Measurements from ENCODE around the gene LRRC23. TPM values are rescaled to one million over a fixed set of nuclear protein-coding genes. Genes with fewer than 3 reads are reported as not detected.

LRRC23 gene
- polyA plus RNA-seq, 1 donor from 2014 or later = 20.5 TPM

GRCh38 chr12:6866163-6866919, 38.3 kb upstream of the LRRC23 start:
- H3K4me2 ChIP-seq (ENCODE audit: low read length) = no peak overlapping the region
- TF ChIP-seq TAF1 (IDR thresholded peaks at IDR 0.05; ENCODE audit: low read depth) = no peak
- no peak for TF ChIP-seq POLR2AphosphoS5 (IDR thresholded peaks at IDR 0.05)
- TF ChIP-seq REST (IDR thresholded peaks at IDR 0.05; ENCODE audit: borderline replicate concordance) = no peak
- TF ChIP-seq EP300 (conservative IDR thresholded peaks at IDR 0.05; ENCODE audit: poor library complexity, severe bottlenecking) = no peak
- no peak for TF ChIP-seq RAD21 (conservative IDR thresholded peaks at IDR 0.05)
- TF ChIP-seq CTCF (IDR thresholded peaks at IDR 0.05; ENCODE audit: poor library complexity, severe bottlenecking) = no peak
- no peak overlapping the region for H3K9ac ChIP-seq (ENCODE audit: low read length)
- peak overlapping the region; percentile 83 for H3K4me3 ChIP-seq (ENCODE audit: low read length)
- peaks cover 3% of the 10 kb centered on the region for H3F3A ChIP-seq (ENCODE audit: insufficient read depth, low read length, poor library complexity, severe bottlenecking)
- H3K36me3 ChIP-seq (ENCODE audit: insufficient read depth, low read length) = no peaks in the 10 kb centered on the region
- H4K20me1 ChIP-seq (ENCODE audit: insufficient read depth) = no peaks in the 10 kb centered on the region
- no peaks in the 10 kb centered on the region for H3K27me3 ChIP-seq (ENCODE audit: insufficient read depth, low read depth, low read length)
- H2AFZ ChIP-seq (ENCODE audit: low read depth, low read length) = no peak overlapping the region
- H3K79me2 ChIP-seq (replicated peaks; ENCODE audit: insufficient read depth, low read length) = no peaks in the 10 kb centered on the region
- no peaks in the 10 kb centered on the region for H3K9me2 ChIP-seq (ENCODE audit: insufficient read depth, low read length)
- H3K27ac ChIP-seq (ENCODE audit: low read length) = no peak overlapping the region
- H3K9me3 ChIP-seq (ENCODE audit: low read length) = no peaks in the 10 kb centered on the region

- Histone ChIP-seq H3K27ac (ENCODE audit: low read length) (peak overlapping the region; percentile 32), H3K9me2 (ENCODE audit: insufficient read depth, low read length) (no peaks in the 10 kb centered on the region), H3K4me3 (ENCODE audit: low read length) (peak overlapping the region; percentile 83), H3K79me2 (replicated peaks; ENCODE audit: insufficient read depth, low read length) (no peaks in the 10 kb centered on the region), H3K36me3 (ENCODE audit: insufficient read depth, low read length) (no peaks in the 10 kb centered on the region), H3K4me2 (ENCODE audit: low read length) (peak overlapping the region; percentile 25), H2AFZ (ENCODE audit: low read depth, low read length) (peak overlapping the region; percentile 10), H3K9ac (ENCODE audit: low read length) (peak overlapping the region; percentile 59), H3K27me3 (ENCODE audit: insufficient read depth, low read depth, low read length) (no peaks in the 10 kb centered on the region), H4K20me1 (ENCODE audit: insufficient read depth) (no peaks in the 10 kb centered on the region), H3F3A (ENCODE audit: insufficient read depth, low read length, poor library complexity, severe bottlenecking) (peaks cover 3% of the 10 kb centered on the region), H3K9me3 (ENCODE audit: low read length) (no peaks in the 10 kb centered on the region)
- no peak for TF ChIP-seq EZH2 (IDR thresholded peaks at IDR 0.05; ENCODE audit: borderline replicate concordance, insufficient read depth, low read length, poor library complexity, severe bottlenecking)
- TF ChIP-seq REST (IDR thresholded peaks at IDR 0.05; ENCODE audit: borderline replicate concordance) = no peak
- TF ChIP-seq MXI1 (conservative IDR thresholded peaks at IDR 0.05; ENCODE audit: poor library complexity, severe bottlenecking) = no peak
- TF ChIP-seq RAD21 (conservative IDR thresholded peaks at IDR 0.05) = no peak
- no peak for TF ChIP-seq TAF1 (IDR thresholded peaks at IDR 0.05; ENCODE audit: low read depth)
- TF ChIP-seq SMC3 (conservative IDR thresholded peaks at IDR 0.05; ENCODE audit: poor library complexity) = no peak
Observed at GRCh38 chr12:6866920-6867412, 37.7 kb upstream of the LRRC23 start.

Data from neural cell (in vitro differentiated cells).